HG02759 (cell line): ENCODE measurements around the gene NOVA1.

Experiments used
- ATAC-seq: cut with Tn5 transposase; IDR thresholded peaks from one replicate; pipeline ENCODE4 v1.9.1; 2021; ENCODE audit warnings: mild to moderate bottlenecking, moderate library complexity; ENCODE audit not compliant: unreplicated experiment

The NOVA1 gene

DNA sequence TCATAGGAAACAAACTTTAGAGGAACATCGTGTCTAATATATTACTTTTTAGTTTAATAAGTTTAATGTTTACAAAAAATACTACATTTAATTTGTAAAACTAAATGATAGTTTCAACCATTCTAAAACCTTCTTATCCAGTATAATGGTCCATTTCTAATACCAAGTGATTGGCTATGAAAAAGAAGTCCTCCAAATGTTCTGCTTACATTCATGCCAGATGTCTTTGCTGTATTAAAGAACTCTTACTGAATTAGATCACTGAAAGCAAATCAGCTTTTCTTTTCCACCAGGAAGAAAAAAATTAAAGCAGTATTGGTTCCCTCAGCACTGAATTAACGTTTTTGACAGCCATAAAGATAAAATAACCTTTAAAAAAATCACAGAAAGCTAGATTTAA lies 3.7 kb downstream of the NOVA1 start:
- ATAC-seq: no peak

DNA sequence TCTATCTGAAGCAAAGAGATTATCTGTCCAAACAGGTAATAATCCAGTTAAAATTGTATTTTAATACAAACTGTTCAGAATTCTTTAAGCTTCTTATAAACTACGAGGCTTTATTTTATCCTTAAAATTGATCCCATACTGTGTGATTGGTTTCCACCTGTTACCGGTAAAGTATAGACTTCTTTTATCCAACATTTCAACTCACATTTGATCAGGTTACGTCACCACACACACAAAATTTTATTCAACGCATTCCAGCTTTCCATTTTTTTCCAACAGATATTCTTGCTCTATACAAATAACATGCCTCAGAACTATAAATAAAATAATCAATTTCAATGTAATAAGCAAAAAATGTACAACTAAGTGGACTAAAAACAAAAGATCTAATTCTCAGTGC lies 4.5 kb downstream of the NOVA1 start:
- ATAC-seq: no peak

- no peak for ATAC-seq
Observed at GRCh38 chr14:26589925-26590324, 7.9 kb downstream of the NOVA1 start.

GRCh38 chr14:26577711-26578110 lies 20.1 kb downstream of the NOVA1 start:
- ATAC-seq: no peak

DNA sequence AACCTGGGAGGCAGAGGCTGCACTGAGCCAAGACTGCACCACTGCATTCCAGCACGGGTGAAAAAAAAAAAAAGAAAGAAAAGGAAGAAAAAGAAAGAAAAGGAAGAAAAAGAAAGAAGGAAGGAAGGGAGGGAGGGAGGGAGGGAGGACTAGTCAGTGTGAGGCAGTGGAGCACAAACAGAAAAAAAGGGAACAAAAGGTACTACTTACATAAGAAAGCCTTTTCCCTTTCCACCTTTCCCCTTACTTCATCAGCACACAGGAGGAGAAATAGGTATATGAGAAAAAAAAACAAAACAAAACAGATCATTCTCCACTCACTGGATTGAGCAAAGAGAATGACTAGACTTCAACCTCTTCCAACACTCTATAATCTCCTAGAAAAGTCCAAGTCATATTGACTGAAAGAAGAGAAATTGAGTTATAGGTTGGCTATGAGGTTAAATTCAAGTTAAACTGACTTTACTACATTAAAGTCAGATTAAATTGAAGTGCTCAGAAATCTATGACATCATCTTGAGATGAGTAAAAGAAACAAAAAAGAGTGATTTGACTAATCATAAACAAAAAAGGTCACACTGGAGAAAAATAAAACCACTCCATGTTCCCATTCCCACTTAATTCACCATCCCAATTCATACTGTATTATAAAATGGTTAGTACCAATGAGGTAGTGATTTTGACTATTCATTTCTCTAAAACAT lies 43.6 kb downstream of the NOVA1 start:
- no peak for ATAC-seq

DNA sequence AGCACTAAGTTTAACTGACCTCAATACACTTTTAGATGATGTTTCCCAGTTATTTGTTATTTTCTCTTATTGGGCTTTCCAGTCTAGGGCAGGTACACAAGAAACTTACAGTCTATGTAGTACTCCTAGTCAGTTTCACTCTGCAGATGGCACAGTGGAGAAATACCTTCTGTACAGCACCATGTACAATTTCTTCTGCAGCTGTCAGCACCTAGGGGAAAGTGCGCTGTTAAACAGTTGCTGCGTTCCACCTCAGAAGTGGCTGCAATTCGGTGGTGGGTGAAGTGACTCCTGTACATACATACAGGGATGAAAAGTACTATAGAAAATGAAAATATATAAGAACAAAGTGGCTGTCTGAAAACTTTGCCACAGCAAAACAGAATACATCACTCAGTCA lies 48.3 kb downstream of the NOVA1 start:
- no peak for ATAC-seq

- no peak for ATAC-seq
Observed at GRCh38 chr14:26548406-26548805, 49.4 kb downstream of the NOVA1 start.

GRCh38 chr14:26538176-26538575 lies 59.7 kb downstream of the NOVA1 start:
- ATAC-seq: no peak

DNA sequence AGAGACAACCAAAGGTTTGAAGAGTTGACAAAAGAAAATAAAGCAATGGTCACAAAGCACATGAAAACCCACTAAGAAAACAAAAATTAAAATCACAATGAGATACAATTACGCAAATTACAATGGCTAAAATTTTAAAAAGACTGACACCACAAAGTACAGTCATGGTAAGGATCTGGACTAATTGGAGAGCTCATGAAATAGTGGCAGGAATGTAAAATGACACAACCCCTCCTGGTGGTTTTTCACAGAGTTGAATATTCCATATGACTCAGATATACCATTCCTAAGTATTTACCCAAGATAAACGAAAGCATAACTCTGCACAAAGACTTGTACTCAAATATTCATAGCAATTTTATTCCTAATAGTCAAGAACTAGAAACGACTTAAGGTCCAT lies 65.9 kb downstream of the NOVA1 start:
- ATAC-seq: no peak

DNA sequence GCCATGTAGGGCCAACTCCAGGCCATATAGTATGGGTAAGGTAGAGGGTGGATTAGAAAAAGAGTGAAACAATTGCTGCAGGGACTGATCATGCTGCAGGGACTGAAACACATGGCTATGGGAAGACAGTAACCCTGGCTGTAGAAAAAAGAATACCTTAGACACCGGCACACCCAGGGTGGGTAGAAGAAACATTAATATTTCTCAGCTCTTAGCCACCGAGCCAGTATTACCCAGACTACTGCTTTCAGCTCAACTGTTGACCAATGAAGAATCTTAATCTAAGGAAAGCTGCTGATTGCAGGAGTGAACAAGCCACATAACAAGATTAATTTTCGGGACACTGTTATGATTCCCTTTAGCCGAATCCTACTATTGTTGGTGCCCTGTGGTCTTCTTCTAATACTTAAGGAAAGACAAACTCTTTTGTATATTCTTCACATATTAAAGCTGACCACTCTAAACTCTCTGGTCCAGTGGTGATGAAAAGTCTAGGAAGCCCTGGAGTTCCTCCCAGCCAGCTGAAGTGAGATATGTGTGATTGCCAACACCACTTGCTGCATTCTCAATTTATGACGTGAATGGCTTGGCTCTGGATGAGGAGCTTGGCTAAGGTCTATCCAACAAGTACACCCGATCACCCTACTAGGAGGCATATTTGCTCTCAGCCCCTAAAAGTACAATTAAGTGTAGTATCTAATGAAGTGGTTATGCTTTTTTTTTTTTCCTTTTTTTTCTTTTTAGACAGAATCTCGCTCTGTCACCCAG lies 69.2 kb downstream of the NOVA1 start:
- no peak for ATAC-seq

GRCh38 chr14:26527095-26527494 lies 70.7 kb downstream of the NOVA1 start:
- ATAC-seq: no peak

- ATAC-seq: no peak
Observed at GRCh38 chr14:26526137-26526536, 71.7 kb downstream of the NOVA1 start.

DNA sequence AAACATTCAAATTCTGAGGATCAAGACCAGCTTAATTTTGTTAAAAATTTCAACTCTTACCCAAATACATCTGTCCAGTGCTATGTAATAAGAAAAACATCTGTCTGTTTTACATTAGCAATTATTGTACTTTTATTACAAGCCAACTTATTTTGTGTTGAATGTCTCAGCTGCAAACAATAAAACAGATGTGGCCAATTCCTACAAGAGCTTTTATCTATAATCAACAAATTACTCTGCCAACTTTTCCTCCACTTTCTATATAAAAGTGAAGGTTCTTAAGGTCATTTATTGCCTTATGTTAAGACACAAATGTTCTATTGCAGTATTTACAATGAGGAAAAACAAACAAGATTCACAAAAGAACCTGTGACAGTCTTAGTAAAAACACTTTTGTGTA lies 72.7 kb downstream of the NOVA1 start:
- no peak for ATAC-seq

- no peak for ATAC-seq
Observed at GRCh38 chr14:26522967-26523366, 74.9 kb downstream of the NOVA1 start.

DNA sequence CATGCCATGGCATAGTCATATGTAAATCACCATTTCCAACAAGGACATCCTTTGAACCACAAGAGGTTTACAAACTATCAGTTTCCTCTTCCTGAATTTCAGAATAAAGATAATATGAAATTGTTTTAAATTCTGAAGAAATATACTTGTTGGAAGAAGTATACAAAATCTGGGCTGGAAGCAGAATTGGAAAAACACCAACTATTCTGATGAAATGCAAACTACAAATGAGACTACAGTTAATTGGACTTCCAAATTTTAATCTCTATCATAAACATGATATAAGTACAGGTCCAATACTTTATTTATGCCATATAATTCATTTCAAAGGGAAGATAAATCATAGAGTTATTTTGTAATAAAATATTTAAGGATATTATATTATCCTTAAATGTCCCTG lies 80.1 kb downstream of the NOVA1 start:
- ATAC-seq: no peak

DNA sequence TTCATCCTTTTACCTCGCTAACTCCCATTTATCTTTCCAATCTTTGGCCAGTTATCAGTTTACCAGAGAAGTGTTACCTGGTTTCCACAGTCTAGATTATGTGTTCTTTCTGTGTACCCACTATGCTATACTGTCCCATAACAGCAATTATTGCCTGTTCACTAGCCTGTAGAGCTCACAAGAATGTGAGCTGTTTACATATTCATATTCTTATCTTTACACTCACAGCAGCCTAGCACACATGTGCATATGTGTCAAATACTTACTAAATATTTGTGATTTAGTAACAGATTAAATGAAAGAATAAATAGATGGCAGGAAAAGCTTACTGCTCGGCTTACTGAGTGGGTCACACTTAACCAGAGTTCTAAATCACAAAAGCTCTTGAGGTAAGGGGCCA lies 97.8 kb downstream of the NOVA1 start:
- ATAC-seq: no peak

- ATAC-seq: no peak
Observed at GRCh38 chr14:26499546-26499945, 98.3 kb downstream of the NOVA1 start.

GRCh38 chr14:26486922-26487321 lies 110.9 kb downstream of the NOVA1 start:
- no peak for ATAC-seq

- ATAC-seq: no peak
Observed at GRCh38 chr14:26484562-26484961, 113.3 kb downstream of the NOVA1 start.

DNA sequence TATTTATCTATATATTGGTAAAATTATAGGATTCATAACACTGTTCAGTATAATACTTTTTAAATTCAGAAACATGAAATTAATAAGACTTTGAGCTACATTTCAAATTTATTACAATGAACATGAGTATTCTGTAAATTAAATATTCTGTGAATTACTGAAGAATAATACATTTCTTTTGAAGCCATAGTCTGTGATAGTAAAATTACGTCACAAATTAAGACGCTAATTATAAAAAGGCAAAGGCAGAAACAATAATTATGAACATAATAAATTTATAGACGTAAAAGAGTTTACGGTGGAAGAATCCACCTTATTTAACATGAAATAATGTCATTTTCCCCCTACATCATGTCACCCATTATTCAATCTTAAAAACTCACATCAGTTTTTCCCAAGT lies 118.9 kb downstream of the NOVA1 start:
- ATAC-seq: no peak

- ATAC-seq: no peak
Observed at GRCh38 chr14:26466862-26467261, 131.0 kb downstream of the NOVA1 start.

DNA sequence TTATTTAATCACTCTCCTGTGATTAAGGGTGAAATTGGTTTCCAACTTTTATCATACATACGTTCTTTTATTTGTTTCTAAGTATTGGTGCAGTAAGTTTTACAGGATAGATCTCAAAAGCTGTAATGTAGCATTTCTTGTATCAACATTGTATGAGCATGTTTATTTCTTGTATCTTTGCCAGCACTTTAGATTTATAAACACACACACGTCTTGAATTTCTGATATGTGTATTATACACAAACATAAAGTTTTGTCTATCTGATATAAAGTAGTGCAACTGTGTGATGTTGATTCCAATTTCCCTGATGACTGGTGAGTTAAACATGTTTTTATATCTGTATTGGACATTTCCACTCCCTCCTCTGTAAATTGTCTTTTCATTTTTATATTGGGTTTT lies 134.7 kb downstream of the NOVA1 start:
- ATAC-seq: no peak

DNA sequence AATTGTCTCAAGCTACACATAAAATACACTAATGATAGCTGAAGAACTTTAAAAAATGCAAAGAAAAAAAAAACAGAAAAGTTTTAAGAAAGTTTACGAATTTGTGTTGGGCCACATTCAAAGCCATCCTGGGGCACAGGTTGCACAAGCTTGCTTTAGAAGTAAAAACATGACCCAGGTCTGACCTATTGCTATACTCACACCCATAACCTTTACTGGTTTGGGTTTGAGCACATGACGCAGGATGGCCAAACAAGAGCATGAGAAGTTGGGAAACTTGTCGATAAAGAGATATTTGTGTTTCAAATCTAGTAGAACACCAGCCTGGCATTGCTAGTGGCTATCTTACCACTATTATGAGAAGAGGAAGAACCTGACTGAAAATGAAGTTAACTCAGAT lies 143.7 kb downstream of the NOVA1 start:
- ATAC-seq: no peak
